HG02610 (cell line): Measurements from ENCODE around the gene ZKSCAN3.
"Not testable (repeated sequence)": the region's sequence is repeated elsewhere in the genome, so short reads cannot be mapped to it uniquely, and the experiment has no call there.

Experiments used
- ATAC-seq: cut with Tn5 transposase; IDR thresholded peaks from one replicate; pipeline ENCODE4 v1.9.1; 2021; ENCODE audit warnings: mild to moderate bottlenecking, moderate library complexity; ENCODE audit not compliant: unreplicated experiment

ZKSCAN3 gene

DNA sequence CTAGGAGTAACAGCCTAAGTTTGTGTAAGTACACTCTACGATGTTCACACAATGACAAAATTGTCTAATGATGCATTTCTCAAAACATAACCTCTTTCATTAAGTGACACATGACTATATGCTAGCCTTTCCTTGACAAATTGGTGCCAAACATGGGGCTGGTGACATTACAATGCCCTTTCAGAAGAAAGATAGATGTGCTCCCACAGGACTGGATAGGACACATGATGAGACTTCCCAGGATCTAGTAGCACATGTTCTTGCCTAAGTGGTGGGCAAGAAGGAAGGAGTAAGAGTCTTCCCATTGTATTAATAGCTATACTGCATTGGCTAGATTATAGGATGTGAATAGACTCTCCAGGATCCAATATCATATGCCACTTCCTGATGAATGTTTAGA is 21.5 kb downstream of the ZKSCAN3 start:
- no peak for ATAC-seq

- peak; percentile 86 for ATAC-seq
Observed at GRCh38 chr6:28371706-28372451, 22.1 kb downstream of the ZKSCAN3 start.

DNA sequence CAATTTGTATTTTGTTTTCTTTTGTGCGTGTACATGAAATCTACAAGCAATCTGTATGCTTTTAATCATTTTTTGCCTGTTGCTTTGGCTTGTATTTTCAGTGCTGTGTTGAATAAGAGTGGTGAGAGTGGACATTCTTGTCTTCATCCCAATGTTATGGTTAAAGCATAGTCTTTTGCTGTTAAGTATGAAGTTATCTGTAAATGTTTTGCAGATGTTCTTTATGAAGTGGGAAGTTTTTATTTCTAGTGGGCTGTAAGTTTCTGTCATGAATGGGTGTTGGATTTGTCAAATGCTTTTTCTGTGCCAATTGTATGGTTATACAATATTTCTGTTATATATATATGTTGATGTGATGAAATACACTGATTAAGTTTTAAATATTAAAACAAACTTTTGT is 24.2 kb downstream of the ZKSCAN3 start:
- no peak for ATAC-seq

DNA sequence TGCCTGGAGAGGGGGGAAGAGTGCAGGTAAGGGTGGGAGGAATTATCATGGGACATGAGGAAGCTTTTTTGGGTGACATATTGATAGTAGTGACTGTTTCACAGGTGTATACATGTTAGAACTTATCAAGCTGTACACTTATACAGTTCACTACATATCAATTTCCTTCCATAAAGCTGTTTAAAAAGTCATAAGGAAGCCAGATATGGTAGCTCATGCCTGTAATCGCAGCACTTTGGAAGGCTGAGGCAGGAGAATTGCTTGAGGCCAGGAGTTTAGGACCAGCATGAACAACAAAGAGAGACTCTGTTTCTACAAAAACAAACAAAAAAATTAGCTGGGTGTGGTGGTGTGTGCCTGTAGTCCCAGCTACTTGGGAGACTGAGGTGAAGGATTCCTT is 28.1 kb downstream of the ZKSCAN3 start:
- no peak for ATAC-seq

GRCh38 chr6:28378644-28379043 is 28.9 kb downstream of the ZKSCAN3 start:
- ATAC-seq: no peak

DNA sequence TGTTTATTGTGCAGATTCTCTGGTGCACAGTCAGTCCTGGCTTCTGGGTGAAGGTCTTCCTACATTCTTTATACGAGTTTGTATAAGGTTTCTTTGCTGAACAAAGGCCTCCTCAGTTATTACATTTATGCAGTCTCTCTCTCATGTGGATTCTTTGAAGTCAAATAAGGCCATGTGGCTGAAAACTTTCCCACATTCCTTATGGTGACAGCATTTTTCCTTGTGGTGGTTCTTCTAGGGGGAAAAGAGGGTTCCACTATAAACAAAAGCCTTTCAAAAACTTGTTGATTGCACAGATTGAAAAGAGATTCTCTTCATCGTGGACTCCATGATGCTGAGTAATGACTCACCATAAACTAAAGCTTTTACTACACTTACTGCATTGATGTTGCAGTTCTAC is 30.6 kb downstream of the ZKSCAN3 start:
- no peak for ATAC-seq

- ATAC-seq: peak; percentile 95
Observed at GRCh38 chr6:28383235-28384142, 33.7 kb downstream of the ZKSCAN3 start.

DNA sequence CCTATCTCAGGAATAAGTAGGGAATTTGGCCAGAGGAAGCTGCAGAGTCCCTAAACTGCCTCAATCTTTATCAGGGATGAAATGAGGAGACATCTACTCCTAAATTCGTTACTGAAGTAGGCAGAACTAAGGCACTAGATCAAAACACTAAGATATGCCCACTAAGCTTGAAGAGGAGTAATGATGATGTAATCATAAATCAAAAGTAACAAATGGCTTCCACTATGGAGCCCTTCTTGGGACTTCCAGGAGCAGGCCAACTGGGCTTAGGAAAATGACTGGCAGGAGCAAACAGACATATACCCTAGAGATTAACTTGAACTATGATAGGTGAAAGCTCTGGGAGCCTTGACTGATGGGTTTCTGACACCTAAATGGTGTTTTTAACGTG is 34.4 kb downstream of the ZKSCAN3 start:
- ATAC-seq: no peak

GRCh38 chr6:28390688-28391087 is 40.9 kb downstream of the ZKSCAN3 start:
- ATAC-seq: no peak

DNA sequence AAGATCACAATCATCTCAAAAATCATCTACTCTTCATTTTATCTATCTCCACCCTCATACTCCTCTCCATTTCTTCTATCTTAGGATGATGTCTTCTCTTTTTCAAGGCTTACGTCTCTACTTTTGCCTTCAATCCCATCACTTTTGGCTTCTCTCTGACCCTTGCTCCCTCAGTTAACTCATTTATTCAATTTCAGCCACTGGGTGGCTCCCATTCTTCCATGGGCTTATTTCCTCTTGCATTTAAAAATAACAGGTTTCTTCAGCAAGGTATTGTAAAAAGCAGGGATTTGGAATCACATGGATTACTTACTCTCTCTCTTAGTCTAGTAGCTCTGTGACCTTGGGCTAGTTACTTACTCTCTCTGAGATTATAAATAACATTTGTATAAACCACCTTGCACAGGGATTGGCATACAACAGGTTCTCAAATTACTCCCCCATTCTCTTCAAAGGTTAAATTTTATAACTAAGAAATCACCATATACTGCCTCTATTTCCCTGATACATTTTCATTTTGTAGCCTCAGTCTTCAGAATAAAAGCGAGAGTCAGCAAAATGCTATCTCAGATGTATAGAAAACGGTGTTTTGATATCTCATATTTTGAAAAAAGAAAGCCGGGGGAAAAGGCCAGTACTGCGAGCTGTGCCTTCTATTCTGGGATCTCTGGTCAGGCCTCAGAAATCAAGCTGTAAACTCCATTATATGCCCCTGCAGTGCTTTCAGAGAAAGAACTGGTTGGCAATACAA is 44.3 kb downstream of the ZKSCAN3 start:
- no peak for ATAC-seq

DNA sequence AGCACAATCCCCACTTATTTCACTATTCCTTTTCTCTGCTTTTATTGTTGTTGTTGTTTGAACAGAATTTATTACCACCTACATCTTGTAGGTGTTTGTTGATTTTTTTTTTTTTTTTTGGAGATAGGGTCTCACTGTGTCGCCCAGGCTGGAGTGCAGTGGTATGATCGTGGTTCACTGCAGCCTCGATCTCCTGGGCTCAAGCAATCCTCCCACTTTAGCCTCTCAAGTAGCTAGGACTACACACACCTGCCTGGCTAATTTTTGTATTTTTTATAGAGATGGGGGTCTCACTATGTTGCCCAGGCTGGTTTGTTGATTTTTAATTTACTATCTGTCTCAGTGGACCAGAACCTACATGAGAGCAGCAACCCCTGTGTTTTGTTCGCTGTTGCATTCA is 46.2 kb downstream of the ZKSCAN3 start:
- no peak for ATAC-seq

- ATAC-seq: peak; percentile 91
Observed at GRCh38 chr6:28399350-28400121, 49.8 kb downstream of the ZKSCAN3 start, which contains the start of gene ZSCAN12. Gene ZSCAN12, minus strand, starts transcription at chr6:28399747. Its CDS starts 1,342 bp downstream, at chr6:28398405.

DNA sequence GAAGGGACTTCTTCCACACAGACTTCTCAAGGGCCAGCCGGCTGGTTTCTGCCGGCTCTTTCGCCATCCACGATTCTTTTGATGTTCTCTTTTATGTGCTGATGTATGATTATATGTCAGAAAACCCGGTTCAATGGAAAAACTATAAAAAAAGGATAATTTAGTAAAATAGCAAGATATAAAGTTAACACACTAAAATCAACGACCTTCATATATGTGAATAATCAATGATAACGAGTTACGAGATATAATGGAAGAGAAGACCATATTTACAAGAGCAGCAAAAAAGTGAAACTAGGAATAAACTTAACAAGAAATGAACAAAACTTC is 50.3 kb downstream of the ZKSCAN3 start:
- no peak for ATAC-seq

DNA sequence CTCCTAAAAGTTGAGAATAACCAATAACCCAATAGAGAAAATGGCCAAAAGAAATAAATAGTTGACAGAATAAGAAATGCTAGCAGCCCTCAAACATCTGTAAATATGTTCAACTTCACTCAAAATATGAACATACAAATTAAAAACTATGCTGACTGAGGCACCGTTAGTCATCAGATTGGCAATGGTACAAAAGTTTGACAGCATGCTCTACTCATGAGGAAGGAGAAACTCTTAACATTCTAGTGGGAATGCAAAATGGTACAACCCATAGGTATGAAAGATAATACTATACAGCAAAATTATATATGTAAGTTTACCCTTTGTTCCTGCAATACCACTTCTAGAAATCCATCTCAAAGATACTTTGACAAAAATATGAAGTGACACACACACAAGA is 51.4 kb downstream of the ZKSCAN3 start:
- ATAC-seq: no peak

GRCh38 chr6:28402197-28402596 is 52.5 kb downstream of the ZKSCAN3 start:
- no peak for ATAC-seq

GRCh38 chr6:28403923-28404322 is 54.2 kb downstream of the ZKSCAN3 start:
- ATAC-seq: not testable (repeated sequence)

DNA sequence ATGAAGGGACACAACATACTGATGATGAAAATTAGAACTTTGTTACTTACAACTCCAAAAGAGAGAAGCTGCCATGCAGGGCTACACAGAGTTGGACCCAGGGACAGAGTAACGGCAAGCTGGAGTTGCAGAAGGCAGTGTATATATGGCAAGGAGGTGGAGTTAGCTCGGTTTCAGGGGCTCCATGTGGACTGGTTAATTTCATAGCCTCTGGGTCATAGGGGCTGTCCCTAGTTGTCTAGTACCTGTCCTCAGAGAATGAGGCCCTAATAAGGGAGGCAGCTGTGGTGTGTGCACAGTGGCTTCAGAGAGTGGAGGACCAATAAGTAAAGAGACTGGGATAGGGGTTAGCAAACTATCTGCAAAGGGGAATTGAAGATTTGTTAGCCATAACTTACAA is 57.7 kb downstream of the ZKSCAN3 start:
- no peak for ATAC-seq

DNA sequence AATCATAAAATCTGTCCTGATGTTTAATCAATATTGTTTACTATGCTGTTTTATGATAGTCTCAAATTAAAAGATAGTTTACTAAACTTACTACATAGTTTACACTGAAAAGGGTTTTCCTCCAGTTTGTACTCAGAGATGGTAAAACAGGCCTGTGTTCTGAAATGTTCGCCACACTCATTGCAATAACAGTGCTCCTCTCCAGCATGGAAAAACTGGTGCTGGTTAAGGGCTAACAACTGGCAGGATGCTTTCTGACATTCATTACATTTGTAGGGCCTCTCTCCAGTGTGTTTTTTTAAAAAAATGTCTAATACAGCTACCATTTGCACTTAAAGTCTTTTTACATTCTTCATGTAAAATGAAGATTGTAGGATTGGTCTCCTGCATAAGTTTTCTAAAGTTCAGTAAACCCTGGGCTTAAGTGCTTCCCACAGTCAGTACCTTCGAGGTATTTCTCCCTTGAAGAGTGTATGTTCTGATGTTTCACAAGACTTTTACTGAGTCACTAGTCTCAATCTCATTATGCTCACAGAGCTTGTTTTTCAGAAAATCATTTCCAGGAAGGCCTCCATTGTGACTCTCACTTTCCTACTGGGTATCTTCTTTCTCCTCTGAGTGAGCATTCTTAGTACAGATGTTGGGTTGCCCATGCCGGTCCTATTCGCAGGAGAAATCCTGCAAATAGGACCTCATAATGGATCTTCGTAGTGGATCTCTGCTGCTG is 58.5 kb downstream of the ZKSCAN3 start:
- ATAC-seq: no peak

- no peak for ATAC-seq
Observed at GRCh38 chr6:28410767-28411166, 61.0 kb downstream of the ZKSCAN3 start.

DNA sequence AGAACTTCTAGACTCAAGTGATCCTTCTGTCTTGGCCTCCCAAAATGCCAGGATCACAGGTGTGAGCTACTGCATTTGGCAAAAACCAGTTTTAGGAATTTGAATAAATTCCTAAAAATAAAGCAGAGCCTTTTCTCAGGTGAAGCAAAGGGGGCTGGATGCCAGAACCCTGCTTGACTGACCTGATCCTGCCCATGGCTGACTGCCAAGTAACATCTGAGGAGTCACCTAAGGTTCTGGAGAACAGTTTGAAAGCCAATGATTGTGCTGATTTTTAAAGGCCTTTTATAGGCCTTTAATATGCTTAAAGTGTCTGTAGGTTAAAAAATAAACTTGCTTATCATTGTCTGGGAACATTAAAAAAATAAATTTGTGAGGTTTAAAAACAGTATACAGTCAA is 63.9 kb downstream of the ZKSCAN3 start:
- ATAC-seq: no peak
